ENCODE results near the gene ALDH5A1.

DNA sequence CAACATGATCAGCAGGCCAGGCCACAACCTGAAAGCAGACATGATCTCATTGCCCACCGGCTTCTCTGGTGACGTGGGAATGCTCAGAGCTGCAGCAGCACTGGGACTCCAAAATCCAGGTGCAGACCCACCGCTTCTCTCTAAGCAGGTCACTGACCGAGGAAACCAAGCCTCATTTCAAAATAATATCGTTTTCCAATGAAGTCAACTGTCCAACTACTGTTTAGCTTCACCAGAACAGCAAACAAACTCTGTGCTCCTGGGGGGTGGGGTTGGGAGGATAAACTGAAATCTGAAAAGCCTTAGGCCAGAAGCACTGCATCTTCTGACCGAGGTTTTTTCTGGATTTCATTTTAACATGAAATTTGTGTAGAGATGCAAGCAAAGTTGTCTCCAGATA is 5.3 kb upstream of the ALDH5A1 start, which contains the start of gene GPLD1:
- no peak for TF ChIP-seq POLR2AphosphoS5 (IDR thresholded peaks at IDR 0.05)
- no peak for TF ChIP-seq POLR2A (IDR thresholded peaks at IDR 0.05)
- TF ChIP-seq, protein P1, sequence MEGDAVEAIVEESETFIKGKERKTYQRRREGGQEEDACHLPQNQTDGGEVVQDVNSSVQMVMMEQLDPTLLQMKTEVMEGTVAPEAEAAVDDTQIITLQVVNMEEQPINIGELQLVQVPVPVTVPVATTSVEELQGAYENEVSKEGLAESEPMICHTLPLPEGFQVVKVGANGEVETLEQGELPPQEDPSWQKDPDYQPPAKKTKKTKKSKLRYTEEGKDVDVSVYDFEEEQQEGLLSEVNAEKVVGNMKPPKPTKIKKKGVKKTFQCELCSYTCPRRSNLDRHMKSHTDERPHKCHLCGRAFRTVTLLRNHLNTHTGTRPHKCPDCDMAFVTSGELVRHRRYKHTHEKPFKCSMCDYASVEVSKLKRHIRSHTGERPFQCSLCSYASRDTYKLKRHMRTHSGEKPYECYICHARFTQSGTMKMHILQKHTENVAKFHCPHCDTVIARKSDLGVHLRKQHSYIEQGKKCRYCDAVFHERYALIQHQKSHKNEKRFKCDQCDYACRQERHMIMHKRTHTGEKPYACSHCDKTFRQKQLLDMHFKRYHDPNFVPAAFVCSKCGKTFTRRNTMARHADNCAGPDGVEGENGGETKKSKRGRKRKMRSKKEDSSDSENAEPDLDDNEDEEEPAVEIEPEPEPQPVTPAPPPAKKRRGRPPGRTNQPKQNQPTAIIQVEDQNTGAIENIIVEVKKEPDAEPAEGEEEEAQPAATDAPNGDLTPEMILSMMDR (IDR thresholded peaks at IDR 0.05) = no peak

Data from gastroesophageal sphincter (tissue), 3 donors.